ENCODE results near the gene ZSWIM6. TPM values are rescaled to one million over a fixed set of nuclear protein-coding genes. Genes with fewer than 3 reads are reported as not detected.

Gene ZSWIM6
- total RNA-seq, 1 donor from 2014 or later = 18.1 TPM

GRCh38 chr5:61293873-61294272 lies 38.2 kb upstream of the ZSWIM6 start:
- no peaks in the 10 kb centered on the region for H3K36me3 ChIP-seq
- no peaks in the 10 kb centered on the region for H3K27me3 ChIP-seq (ENCODE audit: low read depth)
- no peaks in the 10 kb centered on the region for H3K9me3 ChIP-seq
- intact Hi-C loops (cut with DNase I) = no loop called here
- peaks cover 22% of the 10 kb centered on the region for H3K4me1 ChIP-seq
- no peak overlapping the region for H3K27ac ChIP-seq
- ATAC-seq = no peak
- DNase-seq = no peak
- H3K4me3 ChIP-seq = no peak overlapping the region
- no peak for TF ChIP-seq CTCF (IDR thresholded peaks at IDR 0.05)

- H3K27ac ChIP-seq = no peak overlapping the region
- H3K4me1 ChIP-seq = peaks cover 9% of the 10 kb centered on the region
- no peak for ATAC-seq
- H3K36me3 ChIP-seq = no peaks in the 10 kb centered on the region
- intact Hi-C loops (cut with DNase I) = no loop called here
- no peak overlapping the region for H3K4me3 ChIP-seq
- H3K9me3 ChIP-seq = no peaks in the 10 kb centered on the region
- no peaks in the 10 kb centered on the region for H3K27me3 ChIP-seq (ENCODE audit: low read depth)
- no peak for TF ChIP-seq CTCF (IDR thresholded peaks at IDR 0.05)
- no peak for DNase-seq
These were observed 36.7 kb upstream of the ZSWIM6 start for GRCh38 chr5:61295365-61295764.

- TF ChIP-seq CTCF (IDR thresholded peaks at IDR 0.05) = no peak
- no peak for DNase-seq
These were observed 34.0 kb upstream of the ZSWIM6 start for GRCh38 chr5:61298066-61298465.

GRCh38 chr5:61298580-61298979 lies 33.5 kb upstream of the ZSWIM6 start:
- Histone ChIP-seq H3K27ac (no peak overlapping the region), H3K36me3 (no peaks in the 10 kb centered on the region), H3K27me3 (ENCODE audit: low read depth) (no peaks in the 10 kb centered on the region), H3K9me3 (no peaks in the 10 kb centered on the region), H3K4me1 (peaks cover 25% of the 10 kb centered on the region), H3K4me3 (no peak overlapping the region)
- no peak for TF ChIP-seq CTCF (IDR thresholded peaks at IDR 0.05)
- intact Hi-C loops (cut with DNase I) = no loop called here
- DNase-seq (no peak), ATAC-seq (no peak)

More at GRCh38 chr5:61298066-61298465, 34.0 kb upstream of the ZSWIM6 start:
- Histone ChIP-seq H3K4me3 (no peak overlapping the region), H3K27ac (no peak overlapping the region), H3K27me3 (ENCODE audit: low read depth) (no peaks in the 10 kb centered on the region), H3K9me3 (no peaks in the 10 kb centered on the region), H3K4me1 (peaks cover 20% of the 10 kb centered on the region), H3K36me3 (no peaks in the 10 kb centered on the region)
- intact Hi-C loops (cut with DNase I) = no loop called here
- no peak for ATAC-seq

- peaks cover 32% of the 10 kb centered on the region for H3K4me1 ChIP-seq
- intact Hi-C loops (cut with DNase I) = no loop called here
- TF ChIP-seq CTCF (IDR thresholded peaks at IDR 0.05) = no peak
- DNase-seq (no peak), ATAC-seq (no peak)
- no peaks in the 10 kb centered on the region for H3K27me3 ChIP-seq (ENCODE audit: low read depth)
- no peak overlapping the region for H3K4me3 ChIP-seq
- no peaks in the 10 kb centered on the region for H3K36me3 ChIP-seq
- no peak overlapping the region for H3K27ac ChIP-seq
- no peaks in the 10 kb centered on the region for H3K9me3 ChIP-seq
These were observed 32.8 kb upstream of the ZSWIM6 start for GRCh38 chr5:61299261-61299681.
